AG04449 (cell line): ENCODE measurements around the gene CTSK.
"Not testable (repeated sequence)": the region's sequence is repeated elsewhere in the genome, so short reads cannot be mapped to it uniquely, and the experiment has no call there.

Experiments used
- CTCF ChIA-PET: fragments of 350-600 bp; formaldehyde crosslinking; extraction: SDS; loops from one replicate; lab custom pipeline; 2021; ENCODE audit warnings: antibody characterized with exemption; lab: Yijun Ruan, JAX
- POLR2A ChIA-PET: fragments of 400-600, 350-600 bp; formaldehyde crosslinking; extraction: SDS; loops from one replicate; lab custom pipeline; 2020; ENCODE audit warnings: antibody characterized with exemption, inconsistent platforms; lab: Yijun Ruan, JAX
- DNase-seq: peaks from one replicate; pipeline ENCODE4 v3.0.0-alpha.2; 2010; ENCODE audit warnings: low read depth, low spot score
- H3K4me3 ChIP-seq: 2 replicates; pipeline ENCODE4 v1.5.1; 2011; ENCODE audit warnings: low read depth, mild to moderate bottlenecking, control low read depth, low read length
- CTCF ChIP-seq: IDR thresholded peaks from one replicate; pipeline ENCODE4 v1.5.1; 2011; ENCODE audit warnings: mild to moderate bottlenecking, moderate library complexity, low read length, control low read depth, inconsistent platforms; ENCODE audit not compliant: insufficient read depth; ENCODE audit errors: missing control alignments

CTSK gene

GRCh38 chr1:150808121-150808520 is at the start of gene CTSK:
CTSK (minus strand) TSS chr1:150808260; CDS start chr1:150806805, 1,455 bp downstream.
- no peak for TF ChIP-seq CTCF
- ChIA-PET CTCF (interaction anchor here (0.7 to 3.5 kb wide), 7 partner anchors 12 to 552 kb away, joined by 3 to 26 read pairs (median 5); no protein-coding TSS in a partner anchor), POLR2A (interaction anchor here (0.8 kb wide), 1 partner anchor 229 kb away, joined by 3 read pairs; the partner anchor contains the start of gene MCL1)
- H3K4me3 ChIP-seq, result peak within 1 kb of the TSS; percentile 45
- no peak for DNase-seq

GRCh38 chr1:150852734-150853133 is 44.7 kb upstream of the CTSK start:
- POLR2A ChIA-PET, H3K4me3 ChIP-seq, DNase-seq, CTCF ChIA-PET: not testable (repeated sequence)

- DNase-seq, POLR2A ChIA-PET, H3K4me3 ChIP-seq, CTCF ChIA-PET: not testable (repeated sequence)
Measured at GRCh38 chr1:150850801-150851362, 42.8 kb upstream of the CTSK start.

GRCh38 chr1:150846473-150847146 is 38.5 kb upstream of the CTSK start:
- CTCF ChIA-PET, result interaction anchor here (1.0 kb wide), 1 partner anchor 34 kb away, joined by 4 read pairs; no protein-coding TSS in a partner anchor
- H3K4me3 ChIP-seq, result no peak overlapping the region
- no peak for TF ChIP-seq CTCF

GRCh38 chr1:150843474-150843873 is 35.4 kb upstream of the CTSK start:
- no peak for DNase-seq
- no peak for TF ChIP-seq CTCF
- CTCF ChIA-PET, result interaction anchor here (0.8 to 1.6 kb wide), 2 partner anchors 152 to 283 kb away, joined by 3 read pairs; no protein-coding TSS in a partner anchor
- no peak overlapping the region for H3K4me3 ChIP-seq
- POLR2A ChIA-PET, result no interaction called here

More at GRCh38 chr1:150846473-150847146, 38.5 kb upstream of the CTSK start:
- POLR2A ChIA-PET, result no interaction called here
- DNase-seq, result no peak

DNA sequence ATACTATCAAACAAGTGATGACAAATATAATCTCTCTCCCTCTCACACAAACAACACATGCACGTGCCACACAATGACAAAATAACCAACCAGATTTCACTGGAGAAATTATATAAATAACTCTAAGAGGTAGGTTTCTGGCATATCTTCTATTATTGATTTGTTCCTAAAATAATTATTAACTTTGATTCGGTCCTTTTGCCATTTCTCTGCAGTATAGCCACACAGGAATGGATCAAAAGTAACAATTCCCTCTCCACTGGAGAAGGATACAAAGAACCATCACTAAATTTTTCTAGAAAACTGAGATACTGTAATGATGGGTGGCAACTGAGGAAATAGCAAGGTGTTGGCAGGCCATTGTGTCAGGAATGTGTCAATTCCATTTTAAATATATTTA is 34.9 kb upstream of the CTSK start:
- H3K4me3 ChIP-seq, result no peak overlapping the region
- no peak for TF ChIP-seq CTCF
- no peak for DNase-seq
- POLR2A ChIA-PET, result no interaction called here
- CTCF ChIA-PET, result interaction anchor here (0.8 to 1.6 kb wide), 2 partner anchors 152 to 282 kb away, joined by 3 read pairs; no protein-coding TSS in a partner anchor

DNA sequence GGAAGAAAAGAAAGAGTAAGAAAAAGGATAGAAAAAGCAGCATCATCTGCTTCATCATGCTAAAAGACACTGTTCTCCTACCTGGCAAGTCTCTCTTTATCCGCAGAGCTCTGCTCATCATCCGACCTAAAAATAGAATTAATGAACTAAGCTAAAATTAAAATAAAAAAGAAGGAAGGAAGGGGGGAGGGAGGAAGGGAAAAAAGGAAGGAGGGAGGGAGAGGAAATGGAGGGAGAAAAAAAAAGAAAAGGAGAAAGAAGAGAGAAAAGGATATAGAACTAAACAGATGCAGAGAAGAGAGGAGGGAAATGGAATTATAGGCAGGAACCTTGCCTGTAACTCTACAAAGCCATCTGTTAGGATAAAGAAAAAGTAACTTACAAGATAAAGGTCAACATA is 34.3 kb upstream of the CTSK start:
- no peak overlapping the region for H3K4me3 ChIP-seq
- TF ChIP-seq CTCF, result no peak
- no peak for DNase-seq
- ChIA-PET CTCF (no interaction called here), POLR2A (no interaction called here)
